ENCODE measurements around the gene ADORA2A.

ADORA2A gene

DNA sequence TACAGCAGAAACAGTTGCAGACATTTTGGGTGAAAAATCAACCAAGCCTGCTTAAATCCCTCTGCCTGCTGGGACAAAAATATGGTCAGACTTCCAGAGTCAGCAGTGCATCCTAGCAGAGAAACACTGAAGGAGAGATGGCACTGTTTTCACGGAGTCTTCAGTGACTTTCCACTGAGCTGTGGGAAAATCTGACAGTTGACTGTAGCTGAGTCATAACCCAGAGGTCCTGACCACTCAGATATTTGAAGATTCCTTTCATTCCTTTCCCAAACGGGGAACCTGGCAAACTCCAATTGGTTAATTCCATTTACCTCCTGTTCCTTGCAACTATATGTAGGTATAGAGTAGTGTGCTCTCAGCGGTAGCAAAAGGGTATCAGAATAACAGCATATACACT, 46.8 kb downstream of the ADORA2A start:
- H3K27ac ChIP-seq = no peak overlapping the region
- TF ChIP-seq, protein P1, sequence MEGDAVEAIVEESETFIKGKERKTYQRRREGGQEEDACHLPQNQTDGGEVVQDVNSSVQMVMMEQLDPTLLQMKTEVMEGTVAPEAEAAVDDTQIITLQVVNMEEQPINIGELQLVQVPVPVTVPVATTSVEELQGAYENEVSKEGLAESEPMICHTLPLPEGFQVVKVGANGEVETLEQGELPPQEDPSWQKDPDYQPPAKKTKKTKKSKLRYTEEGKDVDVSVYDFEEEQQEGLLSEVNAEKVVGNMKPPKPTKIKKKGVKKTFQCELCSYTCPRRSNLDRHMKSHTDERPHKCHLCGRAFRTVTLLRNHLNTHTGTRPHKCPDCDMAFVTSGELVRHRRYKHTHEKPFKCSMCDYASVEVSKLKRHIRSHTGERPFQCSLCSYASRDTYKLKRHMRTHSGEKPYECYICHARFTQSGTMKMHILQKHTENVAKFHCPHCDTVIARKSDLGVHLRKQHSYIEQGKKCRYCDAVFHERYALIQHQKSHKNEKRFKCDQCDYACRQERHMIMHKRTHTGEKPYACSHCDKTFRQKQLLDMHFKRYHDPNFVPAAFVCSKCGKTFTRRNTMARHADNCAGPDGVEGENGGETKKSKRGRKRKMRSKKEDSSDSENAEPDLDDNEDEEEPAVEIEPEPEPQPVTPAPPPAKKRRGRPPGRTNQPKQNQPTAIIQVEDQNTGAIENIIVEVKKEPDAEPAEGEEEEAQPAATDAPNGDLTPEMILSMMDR (conservative IDR thresholded peaks at IDR 0.05) = no peak

DNA sequence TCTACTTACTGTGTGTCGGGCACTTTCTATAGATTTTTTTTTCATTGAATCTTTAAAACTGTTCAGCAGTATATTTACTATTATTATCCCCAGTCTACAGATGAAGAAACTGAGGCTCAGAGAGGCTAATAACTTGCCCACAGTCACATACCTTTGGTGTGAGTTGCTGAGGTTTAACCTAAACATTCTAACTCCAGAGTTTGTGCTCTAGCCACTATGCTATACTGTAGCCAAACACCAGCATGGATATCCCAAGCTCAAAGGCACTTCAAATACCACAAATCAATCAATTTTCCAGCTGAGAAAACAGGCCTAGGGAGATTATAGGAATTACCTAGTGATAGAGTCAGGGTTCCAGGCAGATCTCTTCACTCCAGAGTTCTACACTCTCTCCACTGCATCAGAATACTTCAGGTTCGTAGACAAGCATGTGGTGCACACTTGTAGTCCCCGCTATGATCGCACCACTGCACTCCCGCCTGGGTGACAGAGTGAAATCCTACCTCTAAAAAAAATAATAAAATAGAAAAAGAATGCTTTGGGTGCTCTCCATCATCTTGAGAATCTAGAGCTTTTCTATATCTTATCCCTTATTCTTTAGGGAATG, 47.4 kb downstream of the ADORA2A start:
- no peak overlapping the region for H3K27ac ChIP-seq
- TF ChIP-seq, protein P1 (conservative IDR thresholded peaks at IDR 0.05) = no peak

DNA sequence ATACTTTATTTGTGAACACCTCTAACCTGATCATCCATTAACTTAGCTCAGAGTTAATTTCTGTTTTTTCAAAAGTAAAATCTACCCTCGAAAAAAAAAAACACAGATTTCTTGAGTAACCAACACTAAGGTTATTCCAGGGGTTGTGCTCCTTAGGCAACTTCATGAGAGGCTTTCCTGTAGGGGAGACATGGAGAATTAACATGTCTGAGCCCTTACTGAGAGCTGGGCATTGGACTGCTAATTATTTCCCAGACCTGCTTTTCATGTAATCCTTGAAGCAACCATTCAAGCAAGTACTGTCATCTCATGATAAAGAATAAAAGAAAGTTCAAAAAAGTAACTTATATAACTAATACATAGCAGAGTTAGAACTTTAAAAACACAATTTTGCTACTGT, 54.2 kb downstream of the ADORA2A start:
- TF ChIP-seq, protein P1 (conservative IDR thresholded peaks at IDR 0.05) = no peak
- no peak overlapping the region for H3K27ac ChIP-seq

DNA sequence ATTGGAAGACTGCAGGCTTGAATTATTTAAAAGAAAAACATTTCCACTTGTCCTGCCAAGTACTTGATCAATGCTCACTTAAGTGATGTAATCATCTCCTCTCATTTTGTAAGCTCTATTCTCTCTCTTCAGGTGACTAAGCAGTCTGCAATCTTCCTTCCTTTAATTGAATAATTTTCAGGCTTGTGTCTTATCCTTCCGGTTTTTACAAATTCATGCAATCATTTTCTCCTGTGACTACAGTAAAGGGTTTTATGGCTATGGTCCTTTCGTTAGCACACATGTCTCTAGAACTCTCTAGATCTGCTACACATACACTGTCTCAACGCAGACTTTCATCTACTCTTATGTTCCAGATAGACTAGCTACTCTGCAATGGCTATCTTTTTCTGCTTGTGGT, 55.2 kb downstream of the ADORA2A start:
- no peak overlapping the region for H3K27ac ChIP-seq
- TF ChIP-seq, protein P1 (conservative IDR thresholded peaks at IDR 0.05) = no peak

DNA sequence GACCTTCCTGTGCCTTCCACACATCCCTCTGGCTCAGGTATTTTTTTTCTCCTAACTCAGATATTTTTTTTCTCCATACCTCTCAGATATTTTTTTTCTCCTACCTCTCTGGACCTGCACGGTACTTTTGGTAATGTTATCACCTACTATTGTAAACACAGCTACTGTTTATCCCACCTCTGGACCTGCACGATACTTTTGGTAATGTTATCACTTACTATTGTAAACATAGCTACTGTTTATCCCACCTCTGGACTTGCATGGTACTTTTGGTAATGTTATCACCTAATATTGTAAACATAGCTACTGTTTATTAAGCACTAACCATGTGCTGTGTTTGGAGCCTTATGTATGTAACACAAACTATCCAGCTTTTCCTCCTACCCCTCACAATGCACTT, 55.6 kb downstream of the ADORA2A start:
- TF ChIP-seq, protein P1 (conservative IDR thresholded peaks at IDR 0.05) = no peak
- H3K27ac ChIP-seq = no peak overlapping the region

DNA sequence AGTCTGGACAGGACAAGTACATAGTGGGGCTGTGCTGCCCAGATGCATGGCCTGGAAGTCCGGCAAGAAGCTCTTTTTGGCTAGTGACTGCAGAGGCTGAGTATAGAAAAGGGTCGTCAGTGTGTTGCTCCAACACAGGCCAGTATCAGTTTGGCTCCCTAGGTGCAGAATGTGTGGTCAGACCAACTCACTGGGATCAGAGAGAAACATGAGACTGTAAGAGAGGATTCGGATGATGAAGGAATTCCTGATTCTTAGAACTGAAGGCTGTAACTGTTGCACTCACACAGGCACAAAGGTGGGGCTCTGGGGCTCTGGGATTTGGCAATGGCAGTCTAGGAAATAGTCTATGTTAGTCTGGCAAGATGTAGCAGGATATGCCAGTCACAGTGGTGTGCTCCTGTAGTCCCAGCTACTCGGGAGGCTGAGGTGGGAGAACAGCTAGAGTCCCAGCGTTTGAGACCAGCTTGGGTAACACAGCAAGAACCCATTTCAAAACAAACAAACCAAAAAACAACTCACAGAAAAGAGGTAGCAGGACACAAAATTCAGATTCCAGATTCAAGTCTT, 56.7 kb downstream of the ADORA2A start:
- TF ChIP-seq, protein P1 (conservative IDR thresholded peaks at IDR 0.05) = no peak

DNA sequence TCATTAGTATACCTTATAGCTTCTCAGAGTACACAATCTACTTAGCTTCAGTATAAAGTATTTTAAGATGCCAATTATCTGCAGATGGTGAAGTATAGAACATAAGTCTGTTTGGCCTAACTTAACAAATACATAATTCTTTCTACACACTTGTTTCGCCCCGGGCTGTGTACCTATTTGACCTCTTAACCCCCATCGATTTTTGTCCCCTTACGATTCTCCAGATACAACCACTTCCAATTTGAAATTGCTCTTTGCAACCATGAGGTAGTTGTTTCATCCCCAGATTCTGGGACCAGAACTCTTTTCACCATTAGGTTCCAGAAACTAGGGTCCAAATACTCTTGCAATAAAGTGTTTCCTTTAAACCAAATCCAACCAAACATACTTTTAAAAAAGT, 57.8 kb downstream of the ADORA2A start:
- no peak overlapping the region for H3K27ac ChIP-seq
- TF ChIP-seq, protein P1 (conservative IDR thresholded peaks at IDR 0.05) = no peak

More for the DNA sequence above, 56.7 kb downstream of the ADORA2A start:
- H3K27ac ChIP-seq = no peak overlapping the region

All from VCaP (cell line).